H1 (cell line): ENCODE results near the gene ACTG1.

Experiments
- HDAC2 ChIP-seq, 2 experiments: fragments of 300-600 bp in 1 of 2; sonication (generic) in 1 of 2; IDR thresholded peaks; 2 replicates each; pipeline ENCODE4 v1.6.1; 2011 to 2012; ENCODE audit warnings: low read depth in 2 of 2, low read length in 2 of 2, mild to moderate bottlenecking in 2 of 2, moderate library complexity in 2 of 2, borderline replicate concordance in 1 of 2, inconsistent platforms in 1 of 2
- POLR2A ChIP-seq, 2 experiments: IDR thresholded peaks; 1 replicate in 1 of 2; 2 replicates in 1 of 2; pipeline ENCODE4 v1.6.1; 2011; ENCODE audit warnings: low read depth in 2 of 2, low read length in 2 of 2, mild to moderate bottlenecking in 2 of 2; ENCODE audit errors: control extremely low read depth in 1 of 2
- POLR2AphosphoS5 ChIP-seq: IDR thresholded peaks from 2 replicates; pipeline ENCODE4 v1.6.1; 2011; ENCODE audit warnings: low read depth, low read length
- RFX5 ChIP-seq: IDR thresholded peaks from 2 replicates; pipeline ENCODE4 v1.6.1; 2011; ENCODE audit warnings: low read depth, low read length, improper control_type of control experiment, borderline replicate concordance

DNA sequence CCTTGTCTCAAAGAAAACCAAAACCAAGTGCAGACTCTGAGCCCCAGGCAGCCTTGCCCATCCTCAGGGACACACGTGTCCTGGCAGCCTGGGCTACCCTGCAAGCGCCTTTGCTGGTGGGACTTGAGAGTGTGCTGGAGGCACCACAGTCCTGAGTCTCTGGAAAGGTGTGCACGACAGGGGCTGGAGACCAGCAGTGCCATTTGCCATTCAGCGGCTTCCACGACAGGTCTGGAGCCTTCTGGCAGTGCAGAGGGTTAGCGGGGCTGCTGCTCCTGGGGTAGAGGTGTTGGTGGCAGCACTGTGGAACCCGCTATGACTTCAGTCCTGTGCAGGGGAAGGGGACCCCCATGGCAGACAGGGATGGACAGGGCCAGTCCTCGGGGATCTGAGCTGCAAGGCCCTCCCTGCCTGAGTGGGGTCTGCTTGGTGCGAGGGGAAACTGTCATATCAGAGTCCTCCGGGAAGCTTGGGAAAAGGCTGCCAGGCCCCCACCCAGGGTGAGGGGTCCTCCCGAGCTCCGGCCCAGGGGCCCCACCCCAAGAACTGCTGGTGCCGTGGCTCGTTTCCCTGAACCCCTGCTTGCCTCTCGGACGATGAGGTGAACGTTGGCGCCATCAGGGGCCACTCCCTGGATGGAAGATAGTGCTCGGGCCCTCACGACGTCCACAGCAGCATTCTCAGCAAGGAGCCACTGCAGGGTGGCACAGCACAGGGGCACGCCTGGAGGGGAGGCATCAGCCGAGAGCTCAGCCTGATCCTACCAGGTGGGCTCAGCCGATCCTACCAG, 32.8 kb upstream of the ACTG1 start:
- no peak for TF ChIP-seq HDAC2 (IDR thresholded peaks at IDR 0.05; ENCODE audit: borderline replicate concordance in 1 of 2, low read depth in 2 of 2, low read length in 2 of 2)
- TF ChIP-seq POLR2AphosphoS5, result no peak
- no peak for TF ChIP-seq POLR2A (IDR thresholded peaks at IDR 0.05; ENCODE audit: control extremely low read depth in 1 of 2, low read depth in 2 of 2, low read length in 2 of 2)
- TF ChIP-seq RFX5, result no peak
